Tibial artery (tissue), 4 donors: ENCODE data around the gene TXNIP.

Experiments used
- DNase-seq, 2 donors: peaks; one replicate each; pipeline ENCODE4 v3.0.0-alpha.2; 2019
- H3K27ac ChIP-seq, 2 donors: fragments of 200-600 bp; sonication (generic) in 1 of 2; 1 replicate in 1 of 2; 2 replicates in 1 of 2; pipeline ENCODE4 v1.5.1; 2018 to 2019; ENCODE audit warnings: mild to moderate bottlenecking in 1 of 2
- H3K27me3 ChIP-seq, 2 donors: fragments of 200-600 bp; sonication (generic) in 1 of 2; one replicate each; pipeline versions ENCODE4 v1.5.1 to v1.6.0; 2016 to 2019
- H3K36me3 ChIP-seq, 3 donors: fragments of 200-600 bp; sonication (generic) in 2 of 3; one replicate each; pipeline ENCODE4 v1.5.1; 2016 to 2019; ENCODE audit warnings: mild to moderate bottlenecking in 2 of 3
- H3K4me1 ChIP-seq, 4 donors: fragments of 200-600 bp; sonication (generic) in 2 of 4; 1 replicate in 3 of 4; 2 replicates in 1 of 4; pipeline ENCODE4 v1.5.1; 2016 to 2019
- H3K4me3 ChIP-seq, 2 donors: fragments of 200-600 bp; sonication (generic) in 1 of 2; 1 replicate in 1 of 2; 2 replicates in 1 of 2; pipeline ENCODE4 v1.5.1; 2018 to 2019; ENCODE audit warnings: mild to moderate bottlenecking in 2 of 2
- H3K9me3 ChIP-seq, 3 donors: fragments of 200-600 bp; sonication (generic) in 1 of 3; one replicate each; pipeline ENCODE4 v1.5.1; 2016 to 2019
- CTCF ChIP-seq, 2 experiments: fragments of 200-600 bp in 1 of 2; fragments of 450-650 bp in 1 of 2; IDR thresholded peaks; one replicate each; pipeline ENCODE4 v1.5.1; 2017 to 2019; ENCODE audit warnings: antibody characterized with exemption in 2 of 2, mild to moderate bottlenecking in 1 of 2, moderate library complexity in 1 of 2
- intact Hi-C: fragments of 100-400 bp; cut with DNase I; formaldehyde crosslinking; loops from one replicate; pipeline ENCODE4 v1.15.0; 2023; ENCODE audit warnings: low total_unique reads

TXNIP gene

DNA sequence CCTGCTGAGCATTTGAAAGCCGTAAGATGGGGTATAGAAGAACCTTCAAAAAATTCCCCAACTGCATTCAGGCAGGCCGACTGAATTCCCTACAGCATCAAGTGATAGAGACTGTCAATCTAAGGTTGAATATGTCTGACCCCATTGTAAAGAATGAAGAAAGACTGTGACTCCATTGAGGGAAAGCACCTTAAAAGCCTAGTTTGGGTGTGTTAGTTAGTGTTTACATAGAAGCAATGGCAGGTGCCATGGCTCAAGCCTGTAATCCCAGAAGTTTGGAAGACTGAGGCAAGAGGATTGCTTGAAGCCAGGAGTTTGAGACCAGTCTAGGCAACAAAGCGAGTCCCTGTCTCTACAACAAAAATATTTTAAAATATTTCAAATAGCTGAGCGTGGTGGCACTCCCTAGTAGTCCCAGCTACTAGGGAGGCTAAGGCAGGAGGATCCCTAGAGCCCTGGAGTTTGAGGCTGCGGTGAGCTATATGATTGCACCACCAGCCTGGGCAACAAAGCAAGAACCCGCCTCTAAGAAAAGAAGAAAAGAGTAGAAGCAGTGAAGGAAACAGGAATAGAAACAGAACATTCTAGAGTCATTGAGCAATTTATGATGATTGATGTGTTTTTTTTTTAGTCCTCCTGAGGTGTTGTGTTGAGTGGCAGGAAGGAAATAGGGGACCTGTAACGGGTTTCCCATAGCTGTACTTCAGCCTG, 16.5 kb downstream of the TXNIP start:
- Histone ChIP-seq H3K27ac (peak overlapping the region; percentile 85 to 90), H3K4me3 (peak overlapping the region; percentile 2 to 10), H3K36me3 (peaks cover 0 to 4% (median 0%) of the 10 kb centered on the region in 3 donors), H3K27me3 (no peaks in the 10 kb centered on the region), H3K9me3 (no peaks in the 10 kb centered on the region), H3K4me1 (peaks cover 0 to 78% (median 62%) of the 10 kb centered on the region in 4 donors)
- DNase-seq = peak in 1 of 2 donors; percentile 62
- intact Hi-C loops = no loop called here
- TF ChIP-seq CTCF (IDR thresholded peaks at IDR 0.05) = no peak

DNA sequence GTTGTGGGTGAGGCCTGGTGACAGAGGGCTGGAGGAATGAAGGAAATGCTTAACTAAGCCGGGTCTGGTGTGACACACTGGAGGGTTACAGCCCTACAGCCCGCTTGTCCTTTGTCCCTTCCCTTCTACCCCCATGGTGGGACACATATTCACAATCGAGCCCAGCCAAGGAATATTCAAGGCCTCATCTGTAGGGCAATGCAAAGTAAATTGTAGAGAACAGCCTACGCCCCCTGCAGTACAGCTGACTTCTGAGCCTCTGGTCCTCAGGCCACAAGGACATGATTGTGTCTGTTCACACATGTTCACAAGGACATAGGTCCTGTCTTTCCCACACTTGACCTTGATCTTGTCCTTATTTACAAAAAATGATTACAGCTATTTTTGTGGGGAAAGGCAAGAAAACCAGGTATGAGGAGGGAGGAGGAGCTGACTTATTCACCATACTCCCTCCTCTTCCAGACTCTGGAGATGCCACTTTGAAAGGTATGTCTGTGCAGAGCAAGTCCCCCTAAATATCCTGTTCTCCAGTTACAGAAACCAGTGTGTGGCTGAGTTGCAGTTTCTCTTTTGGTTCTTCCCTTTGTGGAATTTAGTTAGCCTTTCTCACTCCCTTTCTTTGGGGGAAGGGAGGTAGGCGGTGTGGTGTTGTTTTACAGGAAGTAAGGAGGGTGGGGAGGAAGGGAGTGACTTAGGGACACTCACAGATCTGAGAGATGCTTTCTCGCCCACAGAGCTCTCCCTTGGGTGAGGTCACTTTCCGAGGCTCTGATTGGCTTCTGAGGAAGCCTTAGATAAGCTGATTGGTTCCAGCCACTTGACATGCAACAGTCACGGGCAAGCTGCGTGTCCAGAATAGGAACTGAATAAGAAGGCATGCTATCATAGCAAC, 17.3 kb downstream of the TXNIP start:
- peaks cover 0 to 7% (median 0%) of the 10 kb centered on the region in 3 donors for H3K36me3 ChIP-seq
- peaks cover 0 to 70% (median 57%) of the 10 kb centered on the region in 4 donors for H3K4me1 ChIP-seq
- intact Hi-C loops = no loop called here
- no peaks in the 10 kb centered on the region for H3K27me3 ChIP-seq
- peak overlapping the region; percentile 16 to 23 for H3K4me3 ChIP-seq
- H3K27ac ChIP-seq = peak overlapping the region; percentile 85 to 90
- TF ChIP-seq CTCF (IDR thresholded peaks at IDR 0.05) = no peak
- no peaks in the 10 kb centered on the region for H3K9me3 ChIP-seq
- peak; percentile 97 to 98 for DNase-seq

GRCh38 chr1:145978471-145978853, 17.9 kb downstream of the TXNIP start:
- H3K9me3 ChIP-seq = no peaks in the 10 kb centered on the region
- peaks cover 0 to 7% (median 0%) of the 10 kb centered on the region in 3 donors for H3K36me3 ChIP-seq
- no peak for TF ChIP-seq CTCF (IDR thresholded peaks at IDR 0.05)
- intact Hi-C loops = no loop called here
- H3K4me1 ChIP-seq = peaks cover 0 to 64% (median 55%) of the 10 kb centered on the region in 4 donors
- H3K4me3 ChIP-seq = no peak overlapping the region
- peak overlapping the region; percentile 85 to 90 for H3K27ac ChIP-seq
- no peak for DNase-seq
- H3K27me3 ChIP-seq = no peaks in the 10 kb centered on the region

- DNase-seq = peak; percentile 85 to 86
- H3K9me3 ChIP-seq = no peaks in the 10 kb centered on the region
- peaks cover 0 to 7% (median 0%) of the 10 kb centered on the region in 3 donors for H3K36me3 ChIP-seq
- H3K27me3 ChIP-seq = no peaks in the 10 kb centered on the region
- no peak overlapping the region for H3K4me3 ChIP-seq
- intact Hi-C loops = loop anchor here (2.0 kb wide), 1 partner anchor 31 kb away; no protein-coding TSS in a partner anchor
- H3K4me1 ChIP-seq = peaks cover 0 to 57% (median 50%) of the 10 kb centered on the region in 4 donors
- peak; percentile 85 to 96 for TF ChIP-seq CTCF (IDR thresholded peaks at IDR 0.05)
- H3K27ac ChIP-seq = peak overlapping the region; percentile 85 to 90
Measured at GRCh38 chr1:145977486-145978470, 18.6 kb downstream of the TXNIP start.

- H3K27ac ChIP-seq = peak overlapping the region; percentile 85 to 90
- intact Hi-C loops = loop anchor here (2.0 kb wide), 1 partner anchor 32 kb away; no protein-coding TSS in a partner anchor
- H3K36me3 ChIP-seq = peaks cover 0 to 7% (median 0%) of the 10 kb centered on the region in 3 donors
- peak in 1 of 2 donors; percentile 48 for DNase-seq
- H3K4me1 ChIP-seq = peaks cover 0 to 50% (median 43%) of the 10 kb centered on the region in 4 donors
- H3K9me3 ChIP-seq = no peaks in the 10 kb centered on the region
- no peak for TF ChIP-seq CTCF (IDR thresholded peaks at IDR 0.05)
- no peaks in the 10 kb centered on the region for H3K27me3 ChIP-seq
- no peak overlapping the region for H3K4me3 ChIP-seq
Measured at GRCh38 chr1:145977016-145977415, 19.4 kb downstream of the TXNIP start.
